ENCODE results near the gene MMP8.

- TF ChIP-seq ZNF622 (IDR thresholded peaks at IDR 0.05) (no peak), YY1 (IDR thresholded peaks at IDR 0.05; ENCODE audit: low read depth, low read length) (no peak), POLR2A (IDR thresholded peaks at IDR 0.05; ENCODE audit: low read depth, low read length) (no peak), ZBTB11 (CRISPR knock-in tag; IDR thresholded peaks at IDR 0.05) (no peak), ZNF384 (IDR thresholded peaks at IDR 0.05; ENCODE audit: borderline replicate concordance, low read depth, low read length) (no peak)
- TF ChIP-seq, protein P1, sequence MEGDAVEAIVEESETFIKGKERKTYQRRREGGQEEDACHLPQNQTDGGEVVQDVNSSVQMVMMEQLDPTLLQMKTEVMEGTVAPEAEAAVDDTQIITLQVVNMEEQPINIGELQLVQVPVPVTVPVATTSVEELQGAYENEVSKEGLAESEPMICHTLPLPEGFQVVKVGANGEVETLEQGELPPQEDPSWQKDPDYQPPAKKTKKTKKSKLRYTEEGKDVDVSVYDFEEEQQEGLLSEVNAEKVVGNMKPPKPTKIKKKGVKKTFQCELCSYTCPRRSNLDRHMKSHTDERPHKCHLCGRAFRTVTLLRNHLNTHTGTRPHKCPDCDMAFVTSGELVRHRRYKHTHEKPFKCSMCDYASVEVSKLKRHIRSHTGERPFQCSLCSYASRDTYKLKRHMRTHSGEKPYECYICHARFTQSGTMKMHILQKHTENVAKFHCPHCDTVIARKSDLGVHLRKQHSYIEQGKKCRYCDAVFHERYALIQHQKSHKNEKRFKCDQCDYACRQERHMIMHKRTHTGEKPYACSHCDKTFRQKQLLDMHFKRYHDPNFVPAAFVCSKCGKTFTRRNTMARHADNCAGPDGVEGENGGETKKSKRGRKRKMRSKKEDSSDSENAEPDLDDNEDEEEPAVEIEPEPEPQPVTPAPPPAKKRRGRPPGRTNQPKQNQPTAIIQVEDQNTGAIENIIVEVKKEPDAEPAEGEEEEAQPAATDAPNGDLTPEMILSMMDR (IDR thresholded peaks at IDR 0.05 in 2 of 3, conservative IDR thresholded peaks at IDR 0.05 in 1 of 3; ENCODE audit: control insufficient read depth in 2 of 3, extremely low read depth in 1 of 3, insufficient read depth in 1 of 3, low read depth in 3 of 3, low read length in 3 of 3): no peak
These were observed 28.5 kb upstream of the MMP8 start for GRCh38 chr11:102753267-102753666.

All from GM12878 (cell line).